SK-N-SH treated with all-trans-retinoic acid at 6 μM for 48 hours (cell line): ENCODE measurements around the gene RNF121.

Experiments used
- ATAC-seq: fragments of 200-7000 bp; cut with Tn5 transposase; 3 replicates; pipeline ENCODE4 v1.9.1; 2020; ENCODE audit warnings: mild to moderate bottlenecking, moderate library complexity
- ARNTL ChIP-seq: fragments of 450-650 bp; formaldehyde crosslinking; IDR thresholded peaks from 2 replicates; pipeline ENCODE4 v1.5.0; 2020; ENCODE audit warnings: low read depth, mild to moderate bottlenecking, moderate library complexity, borderline replicate concordance
- BACH2 ChIP-seq: fragments of 250-450 bp; sonication (Bioruptor Pico); IDR thresholded peaks from 2 replicates; pipeline ENCODE4 v1.9.0; 2021; ENCODE audit warnings: mild to moderate bottlenecking, borderline replicate concordance
- ESRRG ChIP-seq: fragments of 250-450 bp; sonication (Bioruptor Pico); IDR thresholded peaks from 2 replicates; pipeline ENCODE4 v1.6.1; 2021; ENCODE audit warnings: mild to moderate bottlenecking
- GLIS3 ChIP-seq: fragments of 250-450 bp; sonication (Bioruptor Pico); IDR thresholded peaks from 2 replicates; pipeline ENCODE4 v1.5.0; 2020; ENCODE audit warnings: mild to moderate bottlenecking, moderate library complexity
- PATZ1 ChIP-seq: fragments of 250-450 bp; sonication (Bioruptor Pico); IDR thresholded peaks from 2 replicates; pipeline ENCODE4 v1.8.0; 2020; ENCODE audit warnings: mild to moderate bottlenecking, moderate library complexity, borderline replicate concordance
- POU6F1 ChIP-seq: fragments of 250-450 bp; sonication (Bioruptor Pico); IDR thresholded peaks from 2 replicates; pipeline ENCODE4 v1.8.0; 2021; ENCODE audit warnings: low read depth, mild to moderate bottlenecking, moderate library complexity, borderline replicate concordance
- RARB ChIP-seq: fragments of 250-450 bp; sonication (Bioruptor Pico); IDR thresholded peaks from 2 replicates; pipeline ENCODE4 v1.8.0; 2021; ENCODE audit warnings: mild to moderate bottlenecking, moderate library complexity
- SNAI2 ChIP-seq: fragments of 250-450 bp; sonication (Bioruptor Pico); IDR thresholded peaks from 2 replicates; pipeline ENCODE4 v1.5.0; 2020; ENCODE audit warnings: mild to moderate bottlenecking, moderate library complexity
- TCF4 ChIP-seq: fragments of 250-450 bp; sonication (Bioruptor Pico); IDR thresholded peaks from 2 replicates; pipeline ENCODE4 v1.8.0; 2021; ENCODE audit warnings: mild to moderate bottlenecking, moderate library complexity, borderline replicate concordance
- TOX ChIP-seq: fragments of 250-450 bp; sonication (Bioruptor Pico); IDR thresholded peaks from 2 replicates; pipeline ENCODE4 v1.8.0; 2021; ENCODE audit warnings: mild to moderate bottlenecking, moderate library complexity, borderline replicate concordance
- ZC3H10 ChIP-seq: fragments of 250-450 bp; sonication (Bioruptor Pico); IDR thresholded peaks from 2 replicates; pipeline ENCODE4 v1.5.1; 2021; ENCODE audit warnings: mild to moderate bottlenecking, moderate library complexity
- ZFP3 ChIP-seq: fragments of 250-450 bp; sonication (Bioruptor Pico); IDR thresholded peaks from 2 replicates; pipeline ENCODE4 v1.5.0; 2020; ENCODE audit warnings: mild to moderate bottlenecking, moderate library complexity
- ZFP30 ChIP-seq: fragments of 450-650 bp; formaldehyde crosslinking; IDR thresholded peaks from 2 replicates; pipeline ENCODE4 v1.5.0; 2022; ENCODE audit warnings: mild to moderate bottlenecking, moderate library complexity
- ZNF70 ChIP-seq: fragments of 450-650 bp; formaldehyde crosslinking; IDR thresholded peaks from 2 replicates; pipeline ENCODE4 v1.5.0; 2020; ENCODE audit warnings: mild to moderate bottlenecking, moderate library complexity
- ZNF8 ChIP-seq: fragments of 450-650 bp; formaldehyde crosslinking; IDR thresholded peaks from 2 replicates; pipeline ENCODE4 v1.5.0; 2020; ENCODE audit warnings: mild to moderate bottlenecking, moderate library complexity
- TF ChIP-seq, protein P1 (sequence below): fragments of 250-450 bp; sonication (Bioruptor Pico); IDR thresholded peaks from 2 replicates; pipeline ENCODE4 v1.5.1; 2021; ENCODE audit warnings: mild to moderate bottlenecking, moderate library complexity
- TF ChIP-seq, protein P2 (sequence below): fragments of 250-450 bp; sonication (Bioruptor Pico); IDR thresholded peaks from 2 replicates; pipeline ENCODE4 v1.5.0; 2020; ENCODE audit warnings: mild to moderate bottlenecking, moderate library complexity

The RNF121 gene

DNA sequence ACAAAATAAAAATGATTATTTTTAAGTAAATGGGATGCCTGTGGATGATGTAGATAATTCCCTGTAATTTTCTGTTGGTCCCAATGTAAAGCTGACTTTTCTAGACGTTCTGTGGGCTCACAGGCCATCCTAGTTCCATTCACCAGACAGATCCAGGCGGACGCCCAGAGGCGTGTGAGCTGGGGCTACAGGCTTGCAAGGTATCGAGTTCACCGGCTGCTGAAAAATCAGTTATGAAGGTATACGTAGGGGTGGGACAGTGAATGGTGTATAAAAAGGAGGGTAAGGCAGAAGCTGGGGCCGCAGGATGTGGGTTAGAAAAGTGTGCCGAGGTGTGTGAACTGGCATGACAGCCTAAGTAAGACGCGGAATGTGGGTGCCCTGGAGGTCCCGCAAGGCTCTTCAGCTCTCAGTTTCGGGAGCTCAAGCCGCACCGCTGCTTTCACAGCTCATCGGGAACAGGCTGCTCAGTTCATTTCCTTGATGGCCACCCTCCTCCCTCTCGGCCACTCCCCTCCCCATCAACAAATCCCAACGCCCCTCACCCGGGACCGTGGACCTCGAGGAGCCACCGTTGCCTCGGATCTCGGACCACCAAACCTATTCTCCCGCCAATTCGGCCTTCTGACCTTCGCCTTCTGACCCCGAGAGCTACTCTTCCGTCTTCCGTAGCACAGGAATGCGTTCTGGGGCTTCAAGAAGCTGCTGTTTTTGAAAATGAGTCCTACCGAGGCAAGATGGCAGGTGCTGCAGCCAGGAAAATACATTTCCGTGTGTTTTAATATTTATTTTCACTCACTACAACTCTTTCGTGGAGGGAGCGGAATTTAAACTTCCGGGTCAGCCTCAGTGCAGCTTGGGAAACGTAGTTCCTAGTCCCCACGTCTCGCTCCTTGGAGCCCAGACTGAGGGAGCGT, 768 bp upstream of the RNF121 start, which contains the start of gene XNDC1N:
Gene XNDC1N, minus strand, starts transcription at position 775 of the 917 bp plus-strand sequence. CDS start 5,241 bp downstream, outside the sequence.
- no peak for TF ChIP-seq ZFP3 (CRISPR knock-in tag)
- no peak for TF ChIP-seq TCF4 (CRISPR knock-in tag)
- no peak for TF ChIP-seq GLIS3 (CRISPR knock-in tag)
- no peak for TF ChIP-seq ZNF70 (CRISPR knock-in tag)
- no peak for TF ChIP-seq BACH2 (CRISPR knock-in tag)
- no peak for TF ChIP-seq ZNF8
- no peak for TF ChIP-seq ZC3H10 (CRISPR knock-in tag)
- TF ChIP-seq, protein P1, sequence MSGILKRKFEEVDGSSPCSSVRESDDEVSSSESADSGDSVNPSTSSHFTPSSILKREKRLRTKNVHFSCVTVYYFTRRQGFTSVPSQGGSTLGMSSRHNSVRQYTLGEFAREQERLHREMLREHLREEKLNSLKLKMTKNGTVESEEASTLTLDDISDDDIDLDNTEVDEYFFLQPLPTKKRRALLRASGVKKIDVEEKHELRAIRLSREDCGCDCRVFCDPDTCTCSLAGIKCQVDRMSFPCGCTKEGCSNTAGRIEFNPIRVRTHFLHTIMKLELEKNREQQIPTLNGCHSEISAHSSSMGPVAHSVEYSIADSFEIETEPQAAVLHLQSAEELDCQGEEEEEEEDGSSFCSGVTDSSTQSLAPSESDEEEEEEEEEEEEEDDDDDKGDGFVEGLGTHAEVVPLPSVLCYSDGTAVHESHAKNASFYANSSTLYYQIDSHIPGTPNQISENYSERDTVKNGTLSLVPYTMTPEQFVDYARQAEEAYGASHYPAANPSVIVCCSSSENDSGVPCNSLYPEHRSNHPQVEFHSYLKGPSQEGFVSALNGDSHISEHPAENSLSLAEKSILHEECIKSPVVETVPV (CRISPR knock-in tag): no peak
- no peak for TF ChIP-seq TOX (CRISPR knock-in tag)
- TF ChIP-seq ARNTL (CRISPR knock-in tag): no peak
- no peak for TF ChIP-seq POU6F1 (CRISPR knock-in tag)
- no peak for TF ChIP-seq ZFP30 (CRISPR knock-in tag)

GRCh38 chr11:71929491-71929890, 645 bp downstream of the RNF121 start:
- TF ChIP-seq PATZ1 (CRISPR knock-in tag) (no peak), ZNF70 (CRISPR knock-in tag) (no peak), SNAI2 (CRISPR knock-in tag) (no peak), ESRRG (CRISPR knock-in tag) (no peak), ZFP3 (CRISPR knock-in tag) (no peak), TCF4 (CRISPR knock-in tag) (no peak), BACH2 (CRISPR knock-in tag) (no peak), GLIS3 (CRISPR knock-in tag) (no peak), ZFP30 (CRISPR knock-in tag) (no peak)
- TF ChIP-seq, protein P1 (CRISPR knock-in tag): no peak
- TF ChIP-seq, protein P2, sequence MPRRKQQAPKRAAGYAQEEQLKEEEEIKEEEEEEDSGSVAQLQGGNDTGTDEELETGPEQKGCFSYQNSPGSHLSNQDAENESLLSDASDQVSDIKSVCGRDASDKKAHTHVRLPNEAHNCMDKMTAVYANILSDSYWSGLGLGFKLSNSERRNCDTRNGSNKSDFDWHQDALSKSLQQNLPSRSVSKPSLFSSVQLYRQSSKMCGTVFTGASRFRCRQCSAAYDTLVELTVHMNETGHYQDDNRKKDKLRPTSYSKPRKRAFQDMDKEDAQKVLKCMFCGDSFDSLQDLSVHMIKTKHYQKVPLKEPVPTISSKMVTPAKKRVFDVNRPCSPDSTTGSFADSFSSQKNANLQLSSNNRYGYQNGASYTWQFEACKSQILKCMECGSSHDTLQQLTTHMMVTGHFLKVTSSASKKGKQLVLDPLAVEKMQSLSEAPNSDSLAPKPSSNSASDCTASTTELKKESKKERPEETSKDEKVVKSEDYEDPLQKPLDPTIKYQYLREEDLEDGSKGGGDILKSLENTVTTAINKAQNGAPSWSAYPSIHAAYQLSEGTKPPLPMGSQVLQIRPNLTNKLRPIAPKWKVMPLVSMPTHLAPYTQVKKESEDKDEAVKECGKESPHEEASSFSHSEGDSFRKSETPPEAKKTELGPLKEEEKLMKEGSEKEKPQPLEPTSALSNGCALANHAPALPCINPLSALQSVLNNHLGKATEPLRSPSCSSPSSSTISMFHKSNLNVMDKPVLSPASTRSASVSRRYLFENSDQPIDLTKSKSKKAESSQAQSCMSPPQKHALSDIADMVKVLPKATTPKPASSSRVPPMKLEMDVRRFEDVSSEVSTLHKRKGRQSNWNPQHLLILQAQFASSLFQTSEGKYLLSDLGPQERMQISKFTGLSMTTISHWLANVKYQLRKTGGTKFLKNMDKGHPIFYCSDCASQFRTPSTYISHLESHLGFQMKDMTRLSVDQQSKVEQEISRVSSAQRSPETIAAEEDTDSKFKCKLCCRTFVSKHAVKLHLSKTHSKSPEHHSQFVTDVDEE (CRISPR knock-in tag): no peak

More for the DNA sequence above, 768 bp upstream of the RNF121 start, which contains the start of gene XNDC1N:
- peak; percentile 95 for ATAC-seq

GRCh38 chr11:71930556-71931244, 1.9 kb downstream of the RNF121 start:
- TF ChIP-seq, protein P1 (CRISPR knock-in tag): no peak
- TF ChIP-seq ESRRG (CRISPR knock-in tag): no peak
- TF ChIP-seq ZFP30 (CRISPR knock-in tag): no peak
- TF ChIP-seq RARB (CRISPR knock-in tag): no peak
- TF ChIP-seq SNAI2 (CRISPR knock-in tag): no peak
- no peak for ATAC-seq

More at GRCh38 chr11:71929491-71929890, 645 bp downstream of the RNF121 start:
- ATAC-seq: no peak
